ENCODE data around the gene DIPK1C.
A peak's percentile ranks its signal among the peaks of the same experiment; 100 is the strongest.

Gene DIPK1C

DNA sequence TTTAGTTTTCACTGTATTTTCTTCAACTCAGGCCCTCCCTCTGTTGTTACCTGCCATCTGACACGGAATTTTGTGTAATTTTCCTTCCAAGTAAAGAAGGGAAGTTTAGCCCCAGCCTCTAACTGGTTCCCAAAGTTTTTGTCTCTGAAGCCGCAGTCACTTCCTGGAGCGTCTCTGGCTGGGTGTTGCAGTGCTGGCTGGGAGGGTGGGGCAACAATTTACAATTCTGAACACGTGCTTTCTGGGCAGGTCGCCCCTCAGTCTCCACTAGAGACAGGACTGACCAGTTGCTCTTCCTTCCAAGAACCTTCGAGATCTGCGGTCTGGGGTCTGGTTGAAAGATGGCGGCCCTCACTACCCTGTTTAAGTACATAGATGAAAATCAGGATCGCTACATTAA lies 42.5 kb upstream of the DIPK1C start:
- peak overlapping the region; percentile 77 for H3K4me3 ChIP-seq (ENCODE audit: low read depth, low read length)
- DNase-seq (ENCODE audit: low read depth): peak; percentile 86
- TF ChIP-seq, protein P1, sequence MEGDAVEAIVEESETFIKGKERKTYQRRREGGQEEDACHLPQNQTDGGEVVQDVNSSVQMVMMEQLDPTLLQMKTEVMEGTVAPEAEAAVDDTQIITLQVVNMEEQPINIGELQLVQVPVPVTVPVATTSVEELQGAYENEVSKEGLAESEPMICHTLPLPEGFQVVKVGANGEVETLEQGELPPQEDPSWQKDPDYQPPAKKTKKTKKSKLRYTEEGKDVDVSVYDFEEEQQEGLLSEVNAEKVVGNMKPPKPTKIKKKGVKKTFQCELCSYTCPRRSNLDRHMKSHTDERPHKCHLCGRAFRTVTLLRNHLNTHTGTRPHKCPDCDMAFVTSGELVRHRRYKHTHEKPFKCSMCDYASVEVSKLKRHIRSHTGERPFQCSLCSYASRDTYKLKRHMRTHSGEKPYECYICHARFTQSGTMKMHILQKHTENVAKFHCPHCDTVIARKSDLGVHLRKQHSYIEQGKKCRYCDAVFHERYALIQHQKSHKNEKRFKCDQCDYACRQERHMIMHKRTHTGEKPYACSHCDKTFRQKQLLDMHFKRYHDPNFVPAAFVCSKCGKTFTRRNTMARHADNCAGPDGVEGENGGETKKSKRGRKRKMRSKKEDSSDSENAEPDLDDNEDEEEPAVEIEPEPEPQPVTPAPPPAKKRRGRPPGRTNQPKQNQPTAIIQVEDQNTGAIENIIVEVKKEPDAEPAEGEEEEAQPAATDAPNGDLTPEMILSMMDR (IDR thresholded peaks at IDR 0.05; ENCODE audit: insufficient read depth, low read depth, low read length, missing control alignments): no peak

DNA sequence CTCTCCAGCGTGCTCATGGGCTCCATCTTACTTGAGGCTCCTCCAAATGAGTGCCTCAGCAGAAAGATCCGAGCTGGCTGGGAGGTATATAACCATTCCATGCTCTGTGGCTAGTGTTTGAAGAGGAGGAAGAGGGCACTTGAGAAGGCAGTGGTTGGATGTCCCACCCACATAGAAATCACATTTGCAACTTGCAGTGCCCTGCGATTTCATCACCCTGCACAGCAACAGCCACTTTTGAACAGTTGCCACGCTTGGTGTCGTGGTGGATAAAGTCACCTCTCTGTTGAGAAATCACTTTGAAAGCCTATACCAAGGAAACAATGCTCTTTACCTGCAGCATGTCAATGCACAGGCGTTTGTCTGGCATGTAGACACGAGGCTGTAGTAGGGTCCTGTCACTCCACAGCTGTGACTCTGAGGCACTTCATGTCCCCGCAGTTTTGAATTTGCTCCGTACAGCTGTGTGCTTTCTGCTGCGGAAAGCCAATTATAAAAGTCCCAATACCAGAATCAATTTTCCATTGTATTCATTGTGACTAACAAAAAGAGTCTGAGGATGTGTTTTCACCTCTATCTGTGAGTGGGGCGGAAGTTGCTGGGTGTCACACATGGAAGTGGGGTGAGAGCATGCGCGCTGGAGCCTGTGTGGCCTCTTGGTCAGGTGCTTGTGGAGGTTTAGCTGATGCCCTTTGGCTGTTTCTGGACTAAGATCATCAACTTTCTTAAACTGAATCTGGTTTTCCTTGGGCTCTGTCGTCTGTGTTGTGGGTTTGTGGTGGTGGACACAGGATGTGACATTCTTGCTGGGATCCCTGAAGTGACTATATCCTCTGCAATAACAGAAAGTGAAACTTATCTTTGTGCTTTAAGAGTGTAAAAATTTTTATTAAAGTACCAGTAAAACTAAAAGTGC lies 41.9 kb upstream of the DIPK1C start:
- peak; percentile 89 for DNase-seq (ENCODE audit: low read depth)
- H3K4me3 ChIP-seq (ENCODE audit: low read depth, low read length): peak overlapping the region; percentile 77
- TF ChIP-seq, protein P1 (IDR thresholded peaks at IDR 0.05; ENCODE audit: insufficient read depth, low read depth, low read length, missing control alignments): no peak

- DNase-seq (ENCODE audit: low read depth): no peak
- H3K4me3 ChIP-seq (ENCODE audit: low read depth, low read length): peak overlapping the region; percentile 81
- TF ChIP-seq, protein P1 (IDR thresholded peaks at IDR 0.05; ENCODE audit: insufficient read depth, low read depth, low read length, missing control alignments): no peak
These were observed 40.7 kb upstream of the DIPK1C start for GRCh38 chr18:74497778-74498177.

DNA sequence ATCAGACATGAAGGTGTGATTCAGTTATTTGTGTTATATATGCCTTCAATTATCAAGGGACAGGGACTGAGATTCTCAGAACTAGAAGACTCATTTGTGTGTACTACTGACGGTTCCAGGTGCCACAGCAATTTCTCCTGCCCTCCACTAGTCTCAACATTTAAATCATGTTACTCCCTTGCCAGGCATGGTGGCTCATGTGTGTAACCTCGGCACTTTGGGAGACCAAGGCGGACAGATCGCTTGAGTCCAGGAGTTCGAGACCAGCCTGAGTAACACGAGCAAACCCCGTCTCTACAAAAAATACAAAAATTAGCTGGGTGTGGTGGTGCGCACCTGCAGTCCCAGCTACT lies 40.2 kb upstream of the DIPK1C start:
- TF ChIP-seq, protein P1 (IDR thresholded peaks at IDR 0.05; ENCODE audit: insufficient read depth, low read depth, low read length, missing control alignments): no peak
- H3K4me3 ChIP-seq (ENCODE audit: low read depth, low read length): peak overlapping the region; percentile 81
- peak; percentile 41 for DNase-seq (ENCODE audit: low read depth)

- H3K4me3 ChIP-seq (ENCODE audit: low read depth, low read length): peak overlapping the region; percentile 81
- TF ChIP-seq, protein P1 (IDR thresholded peaks at IDR 0.05; ENCODE audit: insufficient read depth, low read depth, low read length, missing control alignments): no peak
- DNase-seq (ENCODE audit: low read depth): peak; percentile 67
These were observed 39.6 kb upstream of the DIPK1C start for GRCh38 chr18:74496508-74497323.

DNA sequence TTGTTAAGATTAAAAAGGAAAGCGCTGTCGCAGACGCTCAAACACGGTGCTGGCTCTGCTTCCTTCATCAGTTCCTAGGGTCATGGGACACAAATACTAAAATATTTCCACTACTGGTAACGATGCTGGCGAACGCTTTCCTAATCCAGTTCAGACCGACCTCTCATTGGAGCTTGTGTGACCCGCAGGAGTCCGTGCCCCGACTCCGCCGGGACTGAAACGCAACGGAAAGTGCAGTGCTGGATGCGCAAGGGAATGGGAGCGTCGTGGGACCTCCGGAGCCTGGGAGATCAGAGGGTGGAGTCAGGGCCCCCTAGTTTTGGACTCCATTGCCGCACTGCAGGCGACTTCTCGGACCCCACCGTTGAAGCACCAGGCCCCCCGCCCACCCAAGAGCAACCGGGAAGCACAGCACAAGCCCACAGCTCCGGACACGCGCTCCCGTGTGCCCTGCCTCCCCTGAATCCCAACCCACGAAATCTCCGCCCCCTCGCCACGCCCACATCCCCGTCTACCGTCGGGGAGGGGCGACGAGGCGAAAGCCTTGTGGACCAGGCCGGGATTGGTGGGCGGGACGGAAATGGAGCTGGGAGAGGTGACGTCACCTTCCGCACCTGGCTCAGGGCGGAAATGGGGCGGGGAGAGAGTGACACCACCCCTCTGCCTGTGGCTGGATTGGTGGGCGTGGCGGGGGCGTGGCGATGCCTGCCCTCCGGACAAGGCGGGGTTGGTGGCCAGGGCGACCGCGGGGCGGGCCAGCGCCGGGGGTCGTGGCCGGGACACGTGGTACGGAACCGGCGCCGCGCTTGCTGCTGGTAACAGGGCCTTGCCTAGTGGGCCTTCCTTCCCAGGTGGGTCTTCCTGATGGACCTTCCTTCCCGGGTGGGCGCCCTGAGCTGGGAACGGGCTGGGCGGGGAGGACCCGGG lies 38.7 kb upstream of the DIPK1C start, which contains the start of gene CNDP2:
Gene CNDP2, plus strand, starts transcription at position 783 of the 927 bp plus-strand sequence. CDS start 3,611 bp downstream, outside the sequence.
- peak within 1 kb of the TSS; percentile 81 for H3K4me3 ChIP-seq (ENCODE audit: low read depth, low read length)
- DNase-seq (ENCODE audit: low read depth): peak; percentile 99
- TF ChIP-seq, protein P1 (IDR thresholded peaks at IDR 0.05; ENCODE audit: insufficient read depth, low read depth, low read length, missing control alignments): no peak

All from GM12865 (cell line).